GM19238 (cell line): ENCODE results near the gene MAPRE2.

Experiments used
- DNase-seq: peaks from one replicate; pipeline ENCODE4 v3.0.0; 2011; ENCODE audit warnings: low spot score; ENCODE audit not compliant: insufficient read length

Gene MAPRE2

DNA sequence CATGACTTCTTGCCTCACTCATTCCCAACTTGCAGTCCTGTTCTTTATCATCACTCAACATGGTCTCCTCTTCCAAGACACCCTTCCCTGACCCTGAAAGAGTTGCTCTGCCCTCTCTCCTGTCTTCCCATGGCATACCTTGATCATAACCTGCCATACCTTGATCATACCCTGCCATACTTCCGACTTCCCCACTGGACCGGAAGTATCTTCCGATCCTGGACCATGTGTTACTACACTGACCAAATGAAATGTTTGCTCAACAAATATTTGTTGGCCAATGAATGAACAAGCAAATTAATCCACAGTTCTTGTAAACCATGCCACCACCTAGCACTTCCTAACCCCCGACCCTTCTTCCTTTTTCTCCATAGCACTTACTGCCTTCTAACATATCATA, 138.7 kb downstream of the MAPRE2 start:
- no peak for DNase-seq

GRCh38 chr18:35180455-35180854, 139.2 kb downstream of the MAPRE2 start:
- DNase-seq: no peak

DNA sequence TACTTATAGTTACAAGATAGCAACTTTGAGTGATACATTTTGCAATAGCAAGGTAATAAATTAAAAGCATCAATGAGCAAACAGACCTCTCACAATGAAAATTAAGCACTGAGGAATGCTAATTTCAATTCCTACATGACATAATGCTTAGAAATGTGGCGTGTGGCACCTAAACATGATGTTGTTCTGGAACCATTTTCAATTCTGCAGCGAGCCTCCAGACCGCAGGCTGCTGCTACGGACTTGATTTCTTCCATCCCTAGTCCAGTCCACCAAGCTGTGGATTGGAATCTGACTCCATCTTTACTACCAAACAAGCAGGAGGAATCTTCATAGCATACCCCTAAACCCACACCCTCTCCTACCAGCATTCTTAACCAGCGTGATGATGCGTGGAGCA, 140.9 kb downstream of the MAPRE2 start:
- DNase-seq: no peak

DNA sequence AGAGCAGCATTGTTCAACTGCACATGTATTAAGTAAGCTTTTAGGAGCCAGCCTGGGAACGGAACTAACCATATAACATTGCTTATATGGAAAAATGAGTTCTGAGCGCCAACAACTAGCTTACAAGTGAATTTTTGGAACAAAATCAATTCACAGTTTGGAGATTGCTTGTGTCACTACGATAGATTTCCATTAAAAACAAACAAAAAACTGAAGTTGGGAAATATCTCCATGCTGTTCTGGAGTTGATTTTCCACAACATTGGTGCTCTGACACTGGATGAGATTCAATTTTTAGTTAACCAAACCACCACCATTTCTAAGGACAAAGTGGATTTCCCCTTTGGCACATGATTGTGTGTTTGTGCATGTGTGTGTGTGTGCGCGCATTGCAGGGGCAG, 142.7 kb downstream of the MAPRE2 start:
- no peak for DNase-seq

DNA sequence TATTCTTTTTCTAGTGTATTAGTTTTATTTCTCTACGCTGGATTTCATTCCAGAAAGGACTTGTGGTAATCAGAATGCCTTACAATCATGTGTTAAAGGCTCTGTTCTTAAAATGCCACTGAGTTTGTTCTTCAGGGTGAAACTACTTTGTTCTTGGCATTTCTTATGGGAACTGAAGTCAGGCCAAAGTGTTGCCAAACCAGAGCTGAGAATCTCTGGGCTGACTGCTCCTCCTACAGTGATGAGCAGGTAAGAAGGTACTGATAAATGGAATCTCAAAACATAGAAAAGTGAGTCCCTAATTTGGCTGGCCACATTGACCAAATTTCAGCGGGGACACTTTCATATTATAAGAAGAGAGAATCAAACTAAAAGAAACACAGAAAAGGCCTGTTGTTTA, 144.6 kb downstream of the MAPRE2 start:
- DNase-seq: no peak

DNA sequence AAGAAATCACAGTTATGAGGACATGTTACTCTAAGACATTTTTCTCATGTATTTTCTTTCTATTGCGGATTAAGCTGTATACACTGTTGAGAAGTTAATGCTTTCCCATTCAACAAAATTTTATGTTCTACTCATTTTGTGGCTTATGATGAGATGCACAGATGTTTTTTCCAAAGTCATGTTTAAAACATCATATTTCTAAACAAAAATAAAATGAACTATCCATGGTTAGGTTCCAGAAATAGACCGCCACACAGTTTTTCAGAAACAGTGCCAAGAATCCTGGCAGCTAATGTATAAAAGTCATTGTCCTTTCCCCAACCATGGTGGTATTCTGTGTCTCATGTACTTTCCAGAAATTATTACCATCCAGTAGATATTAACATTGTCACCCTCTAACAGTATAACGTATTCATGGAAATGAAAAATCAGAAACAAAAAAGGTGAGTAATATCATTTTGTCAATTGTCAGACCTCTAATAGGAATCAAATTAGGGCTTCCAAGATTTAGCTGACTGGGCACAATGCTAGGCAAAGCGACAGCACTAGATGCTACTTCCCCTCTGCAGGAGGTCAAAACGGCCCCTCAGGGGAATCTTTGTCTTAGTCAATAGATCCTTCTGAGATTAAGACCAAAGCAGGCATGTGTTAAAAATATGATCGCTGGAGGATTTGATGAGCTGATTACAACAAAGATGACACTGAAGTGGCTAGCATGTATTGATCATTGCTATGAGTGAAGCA, 145.2 kb downstream of the MAPRE2 start:
- no peak for DNase-seq

- no peak for DNase-seq
These were observed 148.3 kb downstream of the MAPRE2 start for GRCh38 chr18:35189510-35189909.

- no peak for DNase-seq
These were observed 149.9 kb downstream of the MAPRE2 start for GRCh38 chr18:35190948-35191697.

DNA sequence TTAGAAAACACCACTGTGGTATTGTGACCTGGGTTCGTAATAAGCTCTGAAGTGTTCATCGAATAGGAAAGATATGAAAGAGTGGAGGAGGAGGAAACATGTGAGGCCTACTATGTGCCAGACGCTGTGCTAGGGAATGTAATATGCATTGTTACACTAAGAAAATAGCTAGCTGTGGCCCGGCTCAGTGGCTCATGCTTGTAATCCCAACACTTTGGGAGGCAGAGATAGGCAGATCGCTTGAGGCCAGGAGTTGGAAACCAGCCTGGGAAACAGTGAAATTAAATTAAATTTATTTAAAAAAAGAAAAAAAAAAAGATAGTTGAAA, 150.4 kb downstream of the MAPRE2 start:
- no peak for DNase-seq

DNA sequence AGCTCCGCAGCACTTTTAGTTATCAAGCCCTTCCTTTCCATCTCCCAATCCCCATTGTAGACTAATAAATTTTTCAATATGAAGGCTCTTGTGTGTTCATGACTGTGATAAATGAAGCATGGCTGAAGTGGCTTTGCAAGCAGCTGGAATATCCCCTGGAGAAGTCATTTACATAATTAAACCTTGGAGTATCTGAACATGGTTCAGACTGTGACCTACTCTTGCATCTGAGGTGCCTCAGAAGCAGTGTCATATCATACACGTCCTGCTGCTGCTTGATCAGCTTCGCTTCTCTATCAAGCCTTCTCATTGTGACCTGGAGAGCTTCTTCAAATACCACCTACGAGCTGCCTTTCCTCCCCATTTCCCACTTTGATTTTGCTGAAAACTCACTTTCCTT, 151.2 kb downstream of the MAPRE2 start:
- no peak for DNase-seq
